Measurements from ENCODE around the gene GLIS1. TPM values are rescaled to one million over a fixed set of nuclear protein-coding genes. Genes with fewer than 3 reads are reported as not detected.

Gene GLIS1
- total RNA-seq, 1 experiment from 2014 or later = 0.24 TPM

- TF ChIP-seq ZNF425 (CRISPR knock-in tag; conservative IDR thresholded peaks at IDR 0.05) (no peak), FOXP1 (CRISPR knock-in tag; IDR thresholded peaks at IDR 0.05; ENCODE audit: borderline replicate concordance) (no peak), FOXP4 (CRISPR knock-in tag; IDR thresholded peaks at IDR 0.05) (no peak), PRDM15 (CRISPR knock-in tag; IDR thresholded peaks at IDR 0.05) (no peak), SOX15 (CRISPR knock-in tag; IDR thresholded peaks at IDR 0.05) (no peak)
Observed at GRCh38 chr1:53677486-53677885, 61.5 kb downstream of the GLIS1 start (continued).

- Mint-ChIP-seq H3K4me1 (peaks cover 17% of the 10 kb centered on the region), H3K27me3 (ENCODE audit: low read depth) (no peaks in the 10 kb centered on the region), H3K4me3 (no peak overlapping the region), H3K9me3 (no peaks in the 10 kb centered on the region), H3K27ac (no peak overlapping the region; the same call in 1 of the 2 replicates), H3K36me3 (no peaks in the 10 kb centered on the region)
- TF ChIP-seq NR2C2 (CRISPR knock-in tag; IDR thresholded peaks at IDR 0.05) = no peak
- no peak for TF ChIP-seq USF1 (CRISPR knock-in tag; IDR thresholded peaks at IDR 0.05)
- no peak for TF ChIP-seq SOX15 (CRISPR knock-in tag; IDR thresholded peaks at IDR 0.05)
- TF ChIP-seq ATF6 (CRISPR knock-in tag; IDR thresholded peaks at IDR 0.05) = no peak
- no peak for TF ChIP-seq ZNF317 (CRISPR knock-in tag; IDR thresholded peaks at IDR 0.05; ENCODE audit: borderline replicate concordance, low read depth)
- TF ChIP-seq ZNF396 (CRISPR knock-in tag; IDR thresholded peaks at IDR 0.05; ENCODE audit: borderline replicate concordance) = no peak
- TF ChIP-seq ZNF263 (CRISPR knock-in tag; IDR thresholded peaks at IDR 0.05; ENCODE audit: low read depth) = no peak
- no peak for TF ChIP-seq TP53 (CRISPR knock-in tag; IDR thresholded peaks at IDR 0.05)
- TF ChIP-seq TCF7 (CRISPR knock-in tag; IDR thresholded peaks at IDR 0.05; ENCODE audit: low read depth) = no peak
- ChIA-PET CTCF (interaction anchor here (1.3 to 1.7 kb wide), 4 partner anchors 9 to 187 kb away, joined by 3 to 7 read pairs (median 5); no protein-coding TSS in a partner anchor), POLR2A (no interaction called here)
- ATAC-seq (no peak), DNase-seq (ENCODE audit: low spot score) (no peak)
Observed at GRCh38 chr1:53672785-53673184, 66.2 kb downstream of the GLIS1 start.
